HG03103 (cell line): ENCODE data around the gene ARHGAP29.

Source experiments
- ATAC-seq: cut with Tn5 transposase; IDR thresholded peaks from one replicate; pipeline ENCODE4 v1.9.1; 2021; ENCODE audit warnings: low read depth; ENCODE audit not compliant: unreplicated experiment

The ARHGAP29 gene

DNA sequence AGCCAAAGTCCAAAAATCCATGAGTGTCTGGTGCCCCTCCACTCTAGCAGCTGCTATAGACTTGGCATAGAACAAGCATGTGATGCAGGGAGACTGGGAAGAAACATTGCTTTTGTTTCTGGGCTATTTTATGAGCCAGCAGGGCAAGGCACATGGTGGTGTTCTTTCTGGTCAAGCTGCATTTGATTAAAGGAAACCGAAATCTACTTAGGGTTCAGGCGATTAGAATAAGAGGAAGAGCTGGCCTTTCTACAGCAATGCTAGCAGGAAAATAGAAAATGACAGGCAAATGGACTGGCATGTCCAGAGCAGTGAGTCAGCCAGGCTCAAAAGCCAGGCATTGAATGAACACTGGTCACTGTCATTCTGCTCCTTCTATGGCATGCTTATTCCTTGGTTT, 28.5 kb upstream of the ARHGAP29 start:
- no peak for ATAC-seq

DNA sequence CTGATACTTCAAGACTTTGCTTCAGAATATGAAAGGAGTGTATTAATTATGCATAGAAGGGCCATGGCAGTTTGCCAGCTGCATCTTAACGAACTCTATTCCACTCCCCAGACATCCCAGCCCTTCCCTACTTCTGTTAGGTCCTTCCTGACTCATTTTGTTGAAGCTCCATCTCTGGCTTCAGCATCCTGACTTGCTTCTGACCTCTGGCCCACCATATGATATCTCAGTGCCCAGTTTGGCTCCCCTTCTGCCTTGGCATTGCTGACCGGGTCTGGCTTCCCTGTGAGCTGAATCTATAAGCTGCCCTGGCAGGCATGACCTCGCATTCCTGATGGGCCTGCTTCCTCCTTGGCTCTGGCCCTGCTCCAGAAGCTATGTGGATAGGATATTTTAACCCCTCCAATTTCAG, 27.6 kb upstream of the ARHGAP29 start:
- ATAC-seq, result no peak

DNA sequence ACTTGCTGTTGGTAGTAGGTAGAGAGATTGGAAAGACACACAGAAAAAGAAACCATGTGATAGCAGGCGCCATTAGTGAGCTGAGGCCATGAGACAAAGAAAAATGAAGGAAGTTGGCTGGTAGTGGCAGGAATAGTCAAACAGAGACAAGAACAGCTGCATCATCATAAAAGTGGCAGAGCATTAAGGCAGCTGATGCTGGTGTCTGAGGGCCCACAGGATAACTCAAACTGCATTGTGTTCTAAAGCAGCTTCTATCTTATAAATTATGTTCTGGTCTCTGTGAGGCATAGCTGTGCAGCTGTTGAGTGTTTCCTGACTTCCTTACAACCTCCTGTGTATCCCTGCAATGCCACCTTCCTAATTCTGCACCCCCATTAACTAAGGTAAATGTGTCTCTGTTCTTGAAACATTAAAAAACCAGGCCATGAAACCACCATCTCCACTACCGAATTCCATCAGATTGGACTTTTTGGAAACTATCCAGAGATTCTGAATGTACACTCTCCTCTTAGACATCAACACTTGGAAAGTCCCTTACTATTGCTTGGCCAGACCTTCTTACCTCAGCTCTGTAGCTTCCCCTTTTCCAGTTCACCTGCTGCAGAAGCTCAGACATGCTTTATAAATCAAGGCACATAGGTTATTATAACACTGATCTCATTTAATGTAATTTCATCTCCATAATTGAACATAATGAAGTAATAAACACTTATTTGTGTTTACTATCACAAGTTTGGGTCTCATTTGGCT, 23.4 kb upstream of the ARHGAP29 start:
- ATAC-seq, result no peak

DNA sequence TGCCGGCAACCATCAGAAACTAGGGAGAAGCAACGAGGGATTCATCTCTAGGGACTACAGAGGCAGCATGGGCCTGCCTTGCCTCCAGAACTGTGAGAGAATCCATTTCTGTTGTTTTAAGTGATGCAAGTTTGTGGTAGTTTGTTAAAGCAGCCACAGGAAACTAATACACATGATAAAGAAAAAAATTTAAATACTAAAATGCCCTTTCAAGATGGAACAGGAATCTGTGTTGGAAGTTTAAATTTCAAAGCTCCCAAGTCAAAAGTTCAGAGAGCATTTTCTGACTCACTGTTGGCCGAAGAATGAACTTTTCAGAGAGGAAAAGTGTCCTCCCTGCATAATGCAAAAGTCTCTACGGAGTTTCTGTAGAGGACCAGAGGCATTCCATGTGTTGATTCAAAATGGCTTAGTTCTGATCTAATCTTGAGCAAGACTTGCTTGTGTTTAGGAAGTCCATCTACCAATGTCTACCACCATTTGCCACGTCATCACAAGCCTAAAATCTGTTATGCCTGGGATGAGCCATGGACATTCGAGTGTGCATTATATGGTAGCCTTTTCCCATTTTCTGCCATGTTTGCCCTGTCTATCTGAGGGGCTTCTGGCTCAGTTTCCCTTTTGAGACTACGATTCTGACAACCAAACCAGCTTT, 22.4 kb upstream of the ARHGAP29 start:
- no peak for ATAC-seq

DNA sequence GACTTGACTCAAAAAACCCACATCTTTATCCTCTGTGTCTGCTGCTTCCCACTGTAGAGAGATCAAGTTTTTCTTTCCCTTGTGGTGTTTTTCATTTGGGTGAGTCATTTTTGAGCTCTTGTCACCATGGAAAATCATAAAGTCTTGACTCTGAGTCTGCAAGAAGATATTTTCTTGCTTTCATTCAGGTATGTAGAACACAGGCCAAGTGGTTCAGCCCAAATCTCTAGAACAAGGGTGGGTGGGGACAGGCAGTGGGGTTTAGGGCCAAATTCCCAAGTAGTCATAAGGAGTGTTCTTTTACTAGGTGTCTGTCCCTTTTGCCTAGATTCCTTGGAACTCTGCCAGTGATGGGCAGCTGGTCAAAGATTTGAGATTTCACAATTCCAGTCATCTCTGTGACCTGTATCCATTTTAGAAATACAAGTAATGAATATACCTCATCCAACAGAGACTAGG, 21.5 kb upstream of the ARHGAP29 start:
- ATAC-seq, result no peak

DNA sequence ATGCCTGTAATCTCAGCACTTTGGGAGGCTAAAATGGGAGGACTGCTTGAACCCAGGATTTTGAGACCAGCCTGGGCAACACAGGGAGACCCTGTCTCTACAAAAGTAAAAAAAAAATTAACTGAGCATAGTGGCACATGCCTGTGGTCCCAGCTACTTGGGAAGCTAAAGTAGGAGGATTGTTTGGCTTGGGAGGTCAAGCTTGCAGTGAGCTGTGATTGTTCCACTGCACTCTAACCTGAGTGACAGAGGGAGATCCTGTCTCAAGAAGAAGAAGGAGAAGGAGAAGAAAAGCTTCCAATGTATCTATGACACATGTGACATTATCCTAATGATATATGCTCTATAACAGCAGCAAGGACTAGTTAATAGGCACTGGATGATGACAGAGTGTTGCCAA, 20.1 kb upstream of the ARHGAP29 start:
- ATAC-seq, result no peak

DNA sequence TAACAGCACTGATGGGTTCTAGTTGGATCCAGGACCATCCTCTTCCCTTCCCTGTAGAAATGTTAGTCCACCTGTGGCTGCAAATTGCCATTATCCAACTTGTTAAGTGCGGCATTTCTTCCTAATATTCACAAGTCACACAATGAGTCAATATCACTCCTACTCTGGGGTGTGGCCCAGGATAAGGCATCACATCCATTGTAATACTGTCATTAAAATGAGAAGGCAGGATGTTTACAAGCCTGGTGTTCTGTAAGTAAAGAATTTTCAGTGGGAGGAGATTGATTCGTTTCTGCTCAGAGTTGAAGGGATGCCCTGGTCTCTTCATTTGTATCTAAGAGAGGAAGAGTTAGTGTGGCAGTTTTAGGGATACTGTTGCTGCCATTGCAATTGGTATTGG, 18.1 kb upstream of the ARHGAP29 start:
- ATAC-seq, result no peak

DNA sequence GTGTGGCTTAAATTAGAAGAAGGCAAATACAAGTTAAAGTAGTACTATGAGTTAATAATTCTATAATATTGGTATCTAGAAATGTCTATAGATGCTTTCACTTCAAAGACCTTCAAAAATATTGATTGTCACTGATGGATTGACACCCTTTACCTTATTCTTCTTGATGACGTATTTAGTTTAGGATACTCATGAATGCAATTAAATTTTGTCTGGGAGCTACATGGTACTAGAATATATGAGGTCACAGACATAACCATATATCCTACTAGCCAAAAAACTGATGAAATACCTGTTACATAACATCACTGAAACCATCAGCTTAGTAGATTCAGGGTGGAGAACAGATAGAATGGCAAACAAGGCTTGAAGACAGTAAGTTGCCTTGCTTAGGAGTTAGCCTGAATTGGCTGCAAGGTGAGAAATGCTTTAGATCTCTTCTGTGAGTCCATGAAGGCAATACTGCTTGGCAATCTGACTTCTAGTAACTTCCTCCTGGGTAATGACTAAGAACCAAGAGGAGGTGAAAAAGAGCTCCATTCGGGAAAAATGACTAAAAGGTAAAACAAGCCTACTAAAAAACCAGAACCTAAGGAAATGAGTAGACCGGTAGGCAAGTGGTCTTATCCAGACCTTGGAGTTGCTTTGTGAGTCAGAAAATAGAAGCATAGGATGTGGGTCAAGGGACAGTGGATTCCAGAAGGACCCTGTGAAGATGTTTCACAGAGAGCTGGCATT, 16.9 kb upstream of the ARHGAP29 start:
- ATAC-seq, result no peak

DNA sequence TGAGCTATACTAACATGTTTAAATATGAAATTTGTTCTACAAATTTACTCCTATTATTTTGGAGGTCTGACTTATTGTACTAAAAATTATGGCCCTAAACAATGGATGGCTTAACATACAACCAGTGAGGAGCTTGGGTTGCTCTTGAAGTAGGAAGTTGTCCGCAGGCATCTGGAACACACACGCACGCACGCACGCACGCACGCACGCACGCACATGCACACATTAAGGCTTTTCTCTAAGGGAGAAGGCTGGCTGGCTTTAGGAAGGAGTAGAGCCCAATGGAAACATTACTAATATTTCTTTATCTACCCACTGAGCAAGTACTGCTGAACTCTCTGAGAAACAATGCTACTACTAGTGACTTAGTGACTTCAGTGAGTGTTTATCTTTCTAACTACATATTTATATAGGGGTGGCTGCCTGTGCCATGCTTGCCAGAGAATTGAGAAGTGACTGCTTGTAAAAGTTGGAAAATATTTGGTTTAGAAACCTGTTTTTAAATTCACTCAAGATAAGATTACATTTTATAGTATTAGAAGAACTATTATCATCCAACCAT, 16.2 kb upstream of the ARHGAP29 start:
- no peak for ATAC-seq

DNA sequence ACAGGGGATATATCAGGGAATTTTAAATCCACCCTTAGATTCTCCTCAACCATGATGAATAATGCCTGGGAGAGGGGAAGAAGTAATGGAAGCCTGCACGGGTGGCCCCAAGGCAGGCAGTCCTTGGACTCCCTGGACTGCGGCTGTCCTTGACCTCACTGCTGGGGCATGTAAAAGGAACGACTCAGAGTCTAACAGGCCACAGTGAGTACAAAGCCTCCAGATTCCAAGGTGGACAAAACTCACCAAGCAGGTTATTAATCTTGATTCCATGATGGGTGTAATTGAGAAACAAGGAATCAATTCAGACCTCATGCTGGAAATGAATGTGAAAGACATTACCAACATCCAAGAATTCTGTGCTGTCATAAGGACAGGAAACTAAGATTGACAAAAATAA, 13.0 kb upstream of the ARHGAP29 start:
- ATAC-seq, result no peak

DNA sequence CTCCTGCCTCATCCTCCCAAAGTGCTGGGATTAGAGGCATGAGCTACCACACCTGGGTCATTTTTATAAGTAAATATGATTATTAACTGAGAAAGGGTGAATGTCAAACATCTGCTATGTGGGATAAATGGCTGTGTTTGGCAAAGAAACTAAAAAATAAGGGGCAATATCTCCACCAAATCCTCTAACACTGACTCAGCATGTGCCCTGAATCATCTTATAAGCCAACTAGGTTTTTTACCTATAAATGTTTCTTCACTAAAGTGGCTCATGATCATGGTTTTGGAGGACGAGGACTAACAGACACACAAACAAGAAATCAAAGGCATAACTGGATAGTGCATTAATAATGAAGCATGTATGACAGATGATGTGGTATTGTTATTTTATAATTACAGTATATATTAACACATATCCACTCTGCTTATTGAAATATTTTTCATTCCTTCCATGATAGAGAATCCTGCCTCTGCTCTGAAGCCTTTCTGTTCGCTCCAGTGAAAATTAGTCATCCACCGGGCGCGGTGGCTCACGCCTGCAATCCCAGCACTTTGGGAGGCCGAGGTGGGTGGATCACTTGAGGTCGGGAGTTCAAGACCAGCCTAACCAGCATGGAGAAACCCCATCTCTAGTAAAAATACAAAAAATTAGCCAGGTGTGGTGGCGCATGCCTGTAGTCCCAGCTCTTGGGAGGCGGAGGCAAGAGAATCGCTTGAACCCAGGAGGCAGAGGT, 11.7 kb upstream of the ARHGAP29 start:
- no peak for ATAC-seq

DNA sequence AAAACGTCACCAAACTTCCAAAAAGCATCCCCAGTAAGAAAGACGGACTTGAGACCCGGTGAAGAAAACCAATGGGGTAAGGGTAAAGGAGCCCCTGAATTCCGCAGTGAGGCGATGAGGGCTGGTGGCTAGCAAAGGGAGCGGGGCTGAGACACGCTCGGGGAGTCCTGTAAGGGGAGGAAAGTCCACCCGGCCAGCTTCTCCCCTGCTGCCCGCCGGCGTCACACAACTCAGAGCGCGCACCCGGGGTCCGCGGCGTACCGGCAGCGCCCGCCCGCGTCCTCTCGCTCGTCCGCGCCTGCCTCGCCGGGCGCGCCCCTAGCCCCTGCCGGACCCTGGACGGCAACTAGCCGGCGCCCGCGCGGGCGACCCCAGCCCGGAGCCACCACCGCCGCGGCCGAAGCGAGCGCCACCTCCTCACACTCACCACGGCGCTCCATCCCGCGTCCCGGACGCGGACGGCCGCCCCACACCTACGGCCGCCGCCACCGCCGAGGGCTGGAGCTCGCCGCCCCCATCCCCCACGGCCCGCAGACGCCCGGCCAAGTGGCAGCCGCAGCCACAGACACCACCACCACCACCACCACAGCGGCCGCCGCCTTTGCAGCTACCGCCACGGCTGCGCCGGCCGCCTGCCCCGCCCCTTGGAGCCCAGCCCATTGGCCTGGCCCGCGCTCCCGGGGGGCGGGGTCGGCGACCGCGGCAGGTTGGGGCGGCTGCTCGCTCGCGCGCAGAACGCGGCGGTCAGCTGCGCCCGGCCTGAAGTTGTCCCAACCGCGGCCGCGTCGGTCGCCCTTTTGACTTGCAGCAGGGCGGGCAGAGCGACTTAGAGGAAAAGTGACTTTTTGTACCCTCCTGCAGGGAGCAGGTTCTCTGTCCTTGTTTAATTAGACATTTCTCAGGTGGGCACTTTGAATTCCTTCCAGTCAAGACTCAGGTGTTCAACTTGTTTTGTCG, 10.0 kb upstream of the ARHGAP29 start:
- peak; percentile 88 for ATAC-seq

DNA sequence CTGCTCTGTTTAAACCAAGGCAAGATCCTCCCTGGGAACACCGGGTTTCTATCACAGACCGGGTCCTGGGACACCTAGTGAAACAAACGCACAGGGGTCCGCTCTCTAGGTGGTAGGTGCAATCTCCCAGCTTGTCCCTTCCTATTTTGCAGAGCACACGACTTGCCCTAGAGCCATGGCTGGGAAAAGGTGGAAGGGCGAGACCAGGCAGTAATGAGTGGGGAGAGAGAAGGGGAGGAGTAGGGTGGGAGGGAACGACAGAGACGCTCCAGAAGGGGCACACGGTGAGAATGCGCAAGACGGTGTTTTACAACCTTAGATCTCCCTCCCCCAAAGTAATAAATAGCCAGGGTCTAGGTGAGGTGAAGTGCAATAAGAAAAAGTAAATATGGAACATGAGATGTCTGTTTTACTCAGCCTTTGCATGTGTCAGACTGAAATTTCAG, 9.3 kb upstream of the ARHGAP29 start:
- no peak for ATAC-seq

DNA sequence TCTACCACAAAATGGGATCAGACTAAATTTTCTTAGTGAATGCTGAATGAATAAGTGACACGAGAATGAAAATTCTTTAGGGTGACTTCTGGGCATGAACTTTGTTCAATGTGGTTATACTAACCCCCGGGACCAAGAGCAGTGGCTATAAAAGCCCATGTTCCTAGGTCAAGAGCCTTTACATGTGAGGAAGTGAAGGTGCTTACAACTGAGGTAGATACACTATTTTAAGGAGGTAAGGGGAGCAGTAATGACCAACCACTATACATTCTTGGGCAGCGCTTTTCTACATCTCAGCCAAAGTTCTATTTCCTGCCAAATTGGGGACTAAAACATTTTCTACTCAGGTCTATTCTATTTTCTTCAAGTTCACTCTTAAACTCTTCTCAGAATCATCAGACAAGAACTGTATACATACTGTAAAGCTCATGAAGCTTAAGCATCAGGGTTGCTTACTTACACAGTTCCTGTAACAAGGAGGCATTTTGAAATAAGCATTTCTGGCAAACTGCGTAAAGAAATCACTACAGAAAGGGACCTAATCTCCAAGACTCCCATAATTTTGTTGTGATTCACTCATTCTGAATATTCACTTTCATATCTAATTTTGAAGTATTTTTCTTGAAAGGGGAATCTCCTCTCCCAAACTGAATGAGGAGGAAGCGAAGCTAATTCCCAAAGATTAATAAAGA, 8.5 kb upstream of the ARHGAP29 start:
- no peak for ATAC-seq

DNA sequence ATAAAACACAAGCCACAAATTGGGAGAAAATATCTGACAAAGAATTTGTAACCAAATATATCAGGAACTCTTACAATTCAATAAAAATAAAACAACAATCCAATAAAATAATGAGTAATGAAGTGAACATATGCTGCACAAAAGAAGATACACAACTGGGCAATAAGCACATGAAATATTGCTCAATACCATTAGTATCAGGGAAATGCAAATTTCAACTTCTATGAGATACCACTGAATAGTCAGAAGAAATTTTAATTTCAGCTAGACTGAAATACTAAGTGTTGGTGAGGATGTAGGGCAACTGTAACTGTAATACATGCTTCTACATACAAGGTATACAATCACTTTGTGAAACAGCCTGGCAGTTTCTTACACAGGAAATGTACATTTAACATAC, 7.4 kb upstream of the ARHGAP29 start:
- ATAC-seq, result no peak

DNA sequence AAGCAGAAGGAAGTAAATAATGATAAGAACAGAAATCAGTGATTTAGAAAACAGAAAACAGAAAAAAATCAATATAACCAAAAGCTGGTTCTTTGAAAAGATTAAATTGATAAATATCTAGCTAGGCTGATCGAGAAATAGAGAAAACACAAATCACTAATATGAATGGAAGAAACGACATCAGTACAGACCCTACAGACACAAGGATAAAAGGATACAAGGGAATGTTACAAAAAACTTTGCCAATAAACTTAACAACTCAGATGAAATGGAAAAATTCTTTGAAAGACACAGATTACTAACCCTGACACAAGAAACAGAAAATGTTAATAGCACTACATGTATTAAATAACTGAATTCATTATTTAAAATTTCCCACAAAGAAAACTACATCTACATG, 6.3 kb upstream of the ARHGAP29 start:
- no peak for ATAC-seq

DNA sequence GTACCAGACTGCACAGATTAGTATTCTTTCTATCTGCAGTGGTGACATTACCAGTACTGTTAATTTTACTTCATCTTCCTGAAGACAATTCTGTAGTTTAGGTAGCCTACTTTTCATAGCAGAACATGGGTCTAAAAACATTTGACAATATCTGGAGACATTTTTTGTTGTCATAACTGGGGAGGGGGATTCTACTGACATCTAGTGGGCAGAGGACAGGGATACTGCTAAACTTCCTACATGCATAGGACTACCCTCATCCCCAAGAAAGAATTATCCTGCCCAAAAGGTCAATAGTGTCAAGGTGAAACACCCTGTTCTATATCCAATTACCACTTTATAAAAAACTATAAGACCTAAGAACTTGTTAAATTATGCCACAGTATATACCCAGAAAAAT, 3.4 kb upstream of the ARHGAP29 start:
- no peak for ATAC-seq

DNA sequence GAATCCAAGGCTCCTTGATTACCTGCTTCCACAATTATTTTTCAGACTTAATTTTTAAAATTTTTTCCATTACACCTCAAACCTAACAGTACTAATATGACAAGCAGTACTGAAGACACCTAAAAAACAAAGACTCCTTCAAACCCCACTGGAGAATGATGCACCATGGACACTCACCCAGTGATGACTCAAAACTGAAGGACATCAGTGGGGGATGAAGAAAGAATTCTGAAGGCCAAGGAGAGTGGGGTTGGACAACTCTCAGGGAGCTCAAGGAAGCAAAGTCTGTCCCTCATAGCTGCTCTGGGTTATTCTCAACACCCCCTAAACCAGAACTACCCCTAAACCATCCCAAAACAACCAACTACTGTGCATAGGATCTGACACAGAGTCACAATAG, 2.4 kb upstream of the ARHGAP29 start:
- ATAC-seq, result no peak

DNA sequence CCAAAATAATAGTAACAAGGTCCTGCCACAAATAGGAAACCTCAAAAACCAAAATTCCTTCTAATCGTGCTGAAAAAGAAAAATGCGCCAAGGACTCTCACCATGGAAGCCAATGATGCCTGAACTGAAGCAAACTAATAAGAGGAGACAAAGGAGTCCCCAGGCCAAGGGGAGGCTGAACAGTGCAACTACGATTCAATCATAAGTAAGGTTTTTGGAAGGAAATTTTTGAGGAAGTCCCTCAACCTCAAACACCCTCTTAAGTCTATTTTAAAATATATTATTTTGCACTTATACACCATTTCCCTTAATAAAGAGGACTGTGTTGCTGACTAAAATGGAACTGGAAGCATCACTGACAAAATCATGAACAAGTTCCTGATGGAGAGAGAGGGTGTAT, 1.7 kb upstream of the ARHGAP29 start:
- ATAC-seq, result no peak
